SK-N-SH (cell line): ENCODE results near the gene SH3PXD2B.

Source experiments
- EP300 ChIP-seq, 2 experiments: IDR thresholded peaks; 2 replicates each; pipeline versions ENCODE4 v1.4.0 to v1.6.1; 2012; ENCODE audit warnings: borderline replicate concordance in 1 of 2, low read depth in 1 of 2, low read length in 1 of 2
- EZH2phosphoT487 ChIP-seq: fragments of 200-600 bp; sonication (generic); IDR thresholded peaks from 2 replicates; pipeline ENCODE4 v1.6.1; 2017; ENCODE audit warnings: low read depth, mixed run types, mild to moderate bottlenecking, antibody characterized with exemption, moderate library complexity, borderline replicate concordance
- NRF1 ChIP-seq: IDR thresholded peaks from 2 replicates; pipeline ENCODE4 v1.6.1; 2012; ENCODE audit warnings: low read depth, mild to moderate bottlenecking, low read length
- RFX5 ChIP-seq: IDR thresholded peaks from 2 replicates; pipeline ENCODE4 v1.6.1; 2012; ENCODE audit warnings: mild to moderate bottlenecking, improper control_type of control experiment, low read length
- USF1 ChIP-seq: IDR thresholded peaks from 2 replicates; pipeline ENCODE4 v1.4.0; 2012; ENCODE audit warnings: low read depth, borderline replicate concordance
- TF ChIP-seq, protein P1 (sequence below): fragments of 200-600 bp; sonication (generic); IDR thresholded peaks from 2 replicates; pipeline ENCODE4 v1.6.1; 2017; ENCODE audit warnings: antibody characterized with exemption, mild to moderate bottlenecking, moderate library complexity

GRCh38 chr5:172405226-172406107, 48.9 kb downstream of the SH3PXD2B start:
- TF ChIP-seq RFX5, result no peak
- no peak for TF ChIP-seq USF1
- TF ChIP-seq, protein P1, sequence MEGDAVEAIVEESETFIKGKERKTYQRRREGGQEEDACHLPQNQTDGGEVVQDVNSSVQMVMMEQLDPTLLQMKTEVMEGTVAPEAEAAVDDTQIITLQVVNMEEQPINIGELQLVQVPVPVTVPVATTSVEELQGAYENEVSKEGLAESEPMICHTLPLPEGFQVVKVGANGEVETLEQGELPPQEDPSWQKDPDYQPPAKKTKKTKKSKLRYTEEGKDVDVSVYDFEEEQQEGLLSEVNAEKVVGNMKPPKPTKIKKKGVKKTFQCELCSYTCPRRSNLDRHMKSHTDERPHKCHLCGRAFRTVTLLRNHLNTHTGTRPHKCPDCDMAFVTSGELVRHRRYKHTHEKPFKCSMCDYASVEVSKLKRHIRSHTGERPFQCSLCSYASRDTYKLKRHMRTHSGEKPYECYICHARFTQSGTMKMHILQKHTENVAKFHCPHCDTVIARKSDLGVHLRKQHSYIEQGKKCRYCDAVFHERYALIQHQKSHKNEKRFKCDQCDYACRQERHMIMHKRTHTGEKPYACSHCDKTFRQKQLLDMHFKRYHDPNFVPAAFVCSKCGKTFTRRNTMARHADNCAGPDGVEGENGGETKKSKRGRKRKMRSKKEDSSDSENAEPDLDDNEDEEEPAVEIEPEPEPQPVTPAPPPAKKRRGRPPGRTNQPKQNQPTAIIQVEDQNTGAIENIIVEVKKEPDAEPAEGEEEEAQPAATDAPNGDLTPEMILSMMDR, result no peak
- TF ChIP-seq EZH2phosphoT487, result no peak
- no peak for TF ChIP-seq NRF1
- TF ChIP-seq EP300 (IDR thresholded peaks at IDR 0.05; ENCODE audit: borderline replicate concordance in 1 of 2, low read depth in 1 of 2, low read length in 1 of 2), result no peak
